GM19043 (cell line): ENCODE results near the gene ZRSR2.
"Not testable (repeated sequence)": the region's sequence is repeated elsewhere in the genome, so short reads cannot be mapped to it uniquely, and the experiment has no call there.

Experiments used
- ATAC-seq: cut with Tn5 transposase; IDR thresholded peaks from one replicate; pipeline ENCODE4 v1.9.1; 2021; ENCODE audit warnings: low read depth; ENCODE audit not compliant: unreplicated experiment

The ZRSR2 gene, protein sequence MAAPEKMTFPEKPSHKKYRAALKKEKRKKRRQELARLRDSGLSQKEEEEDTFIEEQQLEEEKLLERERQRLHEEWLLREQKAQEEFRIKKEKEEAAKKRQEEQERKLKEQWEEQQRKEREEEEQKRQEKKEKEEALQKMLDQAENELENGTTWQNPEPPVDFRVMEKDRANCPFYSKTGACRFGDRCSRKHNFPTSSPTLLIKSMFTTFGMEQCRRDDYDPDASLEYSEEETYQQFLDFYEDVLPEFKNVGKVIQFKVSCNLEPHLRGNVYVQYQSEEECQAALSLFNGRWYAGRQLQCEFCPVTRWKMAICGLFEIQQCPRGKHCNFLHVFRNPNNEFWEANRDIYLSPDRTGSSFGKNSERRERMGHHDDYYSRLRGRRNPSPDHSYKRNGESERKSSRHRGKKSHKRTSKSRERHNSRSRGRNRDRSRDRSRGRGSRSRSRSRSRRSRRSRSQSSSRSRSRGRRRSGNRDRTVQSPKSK

DNA sequence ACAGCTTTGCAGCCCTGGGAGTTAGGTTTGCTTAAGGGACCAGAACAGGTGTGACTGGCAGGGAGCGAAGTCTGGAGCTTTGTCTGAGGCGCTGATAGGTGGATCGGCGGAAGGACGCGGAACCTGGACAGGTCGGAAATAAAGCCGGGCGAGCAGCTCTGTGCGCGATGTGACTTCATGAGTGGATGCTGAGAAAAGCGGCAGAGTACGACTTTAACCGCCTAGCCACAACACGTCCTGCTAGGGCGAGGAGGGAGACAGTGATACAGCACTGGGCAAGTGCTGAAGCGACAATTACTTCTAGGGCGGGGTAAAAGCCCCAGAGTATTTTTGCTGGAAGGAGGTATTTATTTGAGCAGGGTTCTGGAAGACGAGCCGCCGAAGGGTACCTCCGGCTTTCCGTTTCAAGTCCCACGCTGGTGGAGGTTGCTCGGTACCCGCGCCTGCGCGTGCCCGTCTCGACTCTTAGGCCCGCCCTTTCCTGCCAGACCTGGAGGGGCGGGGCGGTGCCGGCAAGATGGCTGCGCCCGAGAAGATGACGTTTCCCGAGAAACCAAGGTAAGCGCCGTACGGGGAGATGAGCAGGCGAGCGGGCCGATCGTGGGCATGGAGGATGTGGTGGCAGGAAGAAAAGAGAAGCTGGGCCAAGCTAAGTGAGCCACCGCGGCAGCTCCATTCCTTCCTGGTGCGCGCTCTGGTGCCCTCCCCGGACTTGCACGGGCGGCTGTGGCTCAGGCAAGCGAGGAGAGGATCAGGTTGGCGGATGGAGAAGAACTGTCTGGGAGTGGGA is at the start of gene ZRSR2:
Gene ZRSR2, plus strand, starts transcription at position 506 of the 790 bp plus-strand sequence. Its CDS starts 12 bp downstream, at position 518.
- ATAC-seq = peak; percentile 92

DNA sequence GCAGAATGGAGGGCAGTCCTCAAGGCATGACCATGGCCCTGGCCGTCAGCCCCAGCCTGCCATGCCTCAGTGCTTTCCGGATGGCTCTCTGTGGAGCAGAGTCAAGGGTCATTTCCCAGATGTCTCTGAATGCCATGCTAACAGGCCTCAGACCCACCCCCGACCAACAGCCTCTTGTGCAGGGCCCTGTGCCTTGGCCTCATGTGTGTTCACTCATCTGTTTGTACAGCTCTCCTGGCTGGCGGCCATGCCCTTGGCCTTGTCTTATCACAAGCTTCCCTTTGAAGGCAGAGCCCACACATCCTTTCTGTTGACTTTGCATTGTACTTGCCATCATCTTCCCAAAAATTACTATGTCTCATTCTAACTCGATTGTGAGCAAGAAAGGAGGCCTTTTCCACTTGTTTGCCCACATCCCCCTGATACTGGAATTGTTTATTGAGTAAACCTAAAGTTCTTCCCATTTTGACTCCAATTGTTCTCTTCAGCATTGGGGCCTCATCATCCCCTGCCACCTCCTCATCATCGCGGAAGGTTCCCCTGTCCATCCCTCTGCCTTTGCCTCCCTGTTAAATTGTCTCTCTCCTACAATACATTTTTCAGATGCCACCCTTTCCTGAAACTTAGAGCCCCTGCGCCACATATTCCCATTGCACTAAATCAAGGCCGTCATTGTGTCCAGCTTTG is 46.0 kb upstream of the ZRSR2 start:
- ATAC-seq = no peak

DNA sequence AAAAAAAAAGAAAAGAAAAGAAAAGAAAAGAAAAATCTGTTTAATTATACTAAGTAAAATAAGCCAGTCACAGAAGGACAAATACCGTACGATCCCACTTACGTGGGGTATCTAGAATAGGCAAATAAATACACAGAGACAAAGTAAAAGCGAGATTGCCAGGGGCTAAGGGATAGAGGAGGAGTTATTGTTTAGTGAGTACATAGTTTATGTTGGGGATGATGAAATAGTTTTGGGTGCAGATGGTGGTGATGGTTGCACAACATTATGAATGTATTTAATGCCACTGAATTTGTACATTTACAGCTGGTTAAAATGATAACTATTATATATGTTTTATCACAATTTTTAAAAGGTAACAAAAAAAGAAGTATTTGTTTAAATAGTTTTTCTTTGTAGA is 45.1 kb upstream of the ZRSR2 start:
- no peak for ATAC-seq

GRCh38 chrX:15746651-15747050 is 43.6 kb upstream of the ZRSR2 start:
- not testable (repeated sequence) for ATAC-seq

DNA sequence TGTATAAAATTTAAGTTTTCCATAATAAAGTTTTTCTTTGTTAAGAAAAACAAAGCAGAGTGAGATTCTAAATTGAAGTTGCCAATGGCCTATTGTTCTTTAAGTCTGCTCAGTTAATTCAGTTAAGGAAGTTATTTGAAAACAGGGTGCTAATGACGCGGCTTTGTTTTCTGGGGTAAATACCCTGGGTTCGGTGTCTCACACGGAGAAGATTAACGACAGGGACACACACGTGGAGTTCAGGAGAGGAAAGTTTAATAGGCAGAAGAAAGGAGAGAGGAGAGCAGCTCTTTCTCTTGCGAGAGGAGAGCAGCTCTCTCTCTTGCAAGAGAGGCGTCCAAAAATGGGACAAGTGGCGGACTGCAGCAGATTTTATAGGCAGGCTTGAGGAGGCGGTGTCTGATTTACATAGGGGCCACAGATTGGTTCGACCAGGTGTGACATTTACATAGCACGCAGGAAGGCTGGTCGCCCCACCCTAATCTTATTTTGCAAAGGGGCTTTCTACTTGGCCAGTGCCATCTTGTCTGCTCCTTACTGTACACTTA is 42.6 kb upstream of the ZRSR2 start:
- no peak for ATAC-seq

- no peak for ATAC-seq
Measured at GRCh38 chrX:15748841-15749240, 41.4 kb upstream of the ZRSR2 start.

- ATAC-seq = no peak
Measured at GRCh38 chrX:15749642-15750610, 40.4 kb upstream of the ZRSR2 start.

DNA sequence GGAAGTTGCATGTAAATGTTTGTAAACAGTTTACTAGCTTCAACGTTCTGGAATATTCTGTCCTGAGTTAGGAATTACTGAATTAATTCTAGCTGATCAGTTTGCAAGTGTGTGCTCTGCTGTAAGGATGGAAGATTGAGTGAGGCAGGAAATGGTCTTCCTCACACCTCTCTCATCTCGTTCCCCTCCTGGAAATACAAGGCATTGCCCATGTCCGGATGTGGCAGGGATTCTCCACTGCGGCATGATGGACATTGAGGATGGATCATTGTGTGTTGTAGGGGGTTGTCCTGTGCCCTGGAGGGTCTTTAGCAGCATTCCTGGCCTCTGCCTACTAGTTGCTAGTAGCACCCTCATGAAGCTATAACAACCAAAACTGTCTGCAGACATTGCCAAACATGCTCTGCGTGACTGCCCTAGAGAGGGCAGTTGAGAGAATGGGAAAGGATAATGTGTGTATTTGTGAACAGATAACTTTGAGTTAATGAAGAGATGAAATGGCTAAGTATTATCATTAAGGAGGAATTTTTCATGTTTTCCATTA is 39.6 kb upstream of the ZRSR2 start:
- ATAC-seq = no peak

DNA sequence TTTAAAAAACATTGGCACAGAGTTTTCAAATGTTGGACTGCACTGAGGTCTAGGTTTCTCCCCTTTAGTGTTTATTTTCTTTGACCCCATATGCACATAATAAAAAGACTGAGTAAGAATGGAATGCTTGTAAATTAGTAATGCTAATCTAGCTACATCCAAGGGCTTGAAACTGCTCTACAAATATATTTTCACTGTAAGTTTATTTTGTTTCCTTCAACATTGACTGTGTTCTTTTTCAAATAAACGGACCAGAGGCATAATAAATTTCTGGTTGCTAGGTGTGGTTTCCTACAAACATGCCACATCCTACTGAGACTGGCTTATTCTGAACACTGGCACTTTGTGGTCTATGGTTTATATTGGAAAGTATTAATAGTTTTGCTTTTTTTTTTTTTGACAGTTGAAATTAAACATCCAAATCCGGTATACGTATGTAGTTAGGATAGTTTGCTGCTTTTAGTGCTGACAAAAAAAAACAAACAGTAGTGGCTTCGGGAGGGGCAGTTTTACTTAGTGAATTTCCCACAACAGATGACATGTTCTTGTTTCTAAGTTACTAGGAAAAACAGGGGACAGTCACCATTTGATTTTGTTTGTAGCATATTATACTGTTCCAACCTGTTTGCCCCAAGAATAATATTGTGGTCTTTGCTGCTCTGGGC is 39.0 kb upstream of the ZRSR2 start:
- ATAC-seq = no peak

DNA sequence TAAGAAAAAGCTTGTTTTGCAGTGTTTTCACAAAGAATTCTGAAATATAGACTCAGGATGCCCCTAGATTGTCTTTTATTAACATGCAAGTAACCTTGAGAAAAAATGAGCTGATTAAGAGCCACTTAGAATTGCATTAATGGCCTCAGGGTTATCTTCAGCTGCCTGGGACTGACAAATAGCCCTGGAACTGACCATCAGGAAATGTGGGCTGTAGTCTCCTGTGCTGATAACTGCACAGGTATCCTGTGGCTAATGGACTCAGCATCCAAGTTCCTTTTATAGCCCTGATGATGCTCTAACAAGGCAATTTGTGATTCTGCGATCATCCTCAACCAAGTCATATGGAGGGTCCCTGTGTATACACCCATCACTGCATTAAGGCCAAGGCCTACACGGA is 35.2 kb upstream of the ZRSR2 start:
- no peak for ATAC-seq

DNA sequence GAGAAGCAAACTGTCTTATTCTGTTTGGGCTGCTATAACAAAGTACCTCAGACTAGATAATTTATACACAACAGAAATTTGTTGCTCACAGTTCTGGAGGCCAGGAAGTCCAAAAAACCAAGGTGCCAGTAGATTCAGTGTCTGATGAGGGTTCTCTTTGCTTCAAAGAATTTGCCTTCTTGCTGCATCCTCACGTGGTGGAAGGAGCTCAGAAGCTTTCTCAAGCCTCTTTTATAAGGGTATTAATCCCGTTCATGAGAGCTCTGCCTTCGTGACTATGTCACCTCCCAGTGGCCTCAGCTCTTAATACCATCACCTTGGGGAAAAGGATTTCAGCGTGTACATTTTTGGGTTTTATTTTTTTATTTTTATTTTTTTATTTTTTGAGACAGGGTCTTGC is 32.1 kb upstream of the ZRSR2 start:
- no peak for ATAC-seq

DNA sequence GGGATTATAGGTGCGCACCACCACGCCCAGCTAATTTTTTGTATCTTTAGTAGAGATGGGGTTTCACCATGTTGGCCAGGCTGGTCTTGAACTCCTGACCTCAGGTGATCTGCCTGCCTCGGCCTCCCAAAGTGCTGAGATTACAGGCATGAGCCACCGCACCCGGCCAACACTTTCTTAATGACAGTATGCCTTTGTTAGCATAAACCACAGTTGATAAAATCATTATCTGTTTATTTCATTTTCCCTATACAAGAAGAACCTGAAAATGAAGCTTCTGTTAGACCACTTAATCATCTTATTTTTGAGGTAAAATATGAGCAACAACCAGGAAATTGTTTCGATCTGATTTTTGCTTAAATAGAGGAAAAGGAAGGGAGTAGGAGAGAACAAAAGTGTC is 30.4 kb upstream of the ZRSR2 start:
- not testable (repeated sequence) for ATAC-seq

DNA sequence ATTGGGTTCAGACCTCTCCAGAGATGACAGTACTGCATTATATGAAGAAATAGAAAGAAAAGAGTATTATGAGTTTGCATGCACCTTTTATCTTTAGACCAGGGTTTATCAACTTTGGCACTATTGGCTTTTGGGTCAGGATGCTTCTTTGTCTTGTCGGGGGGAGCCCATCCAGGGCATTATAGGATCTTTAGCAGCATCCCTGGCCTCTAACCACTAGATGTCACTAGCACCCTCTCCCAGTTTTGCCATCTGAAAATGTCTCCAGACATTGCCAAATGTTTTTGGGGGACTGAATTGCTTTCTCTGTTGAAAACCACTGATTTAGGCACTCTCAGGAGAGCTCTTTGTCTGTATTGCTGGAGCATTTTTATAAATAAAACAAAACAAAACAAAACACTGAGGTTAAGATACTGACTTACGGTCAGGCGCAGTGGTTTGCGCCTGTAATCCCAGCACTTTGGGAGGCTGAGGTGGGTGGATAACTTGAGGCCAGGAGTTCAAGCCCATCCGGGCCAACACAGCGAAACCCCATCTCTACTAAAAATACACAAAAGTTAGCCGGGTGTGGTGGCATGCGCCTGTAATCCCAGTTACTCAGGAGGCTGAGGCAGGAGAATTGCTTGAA is 28.6 kb upstream of the ZRSR2 start:
- no peak for ATAC-seq

DNA sequence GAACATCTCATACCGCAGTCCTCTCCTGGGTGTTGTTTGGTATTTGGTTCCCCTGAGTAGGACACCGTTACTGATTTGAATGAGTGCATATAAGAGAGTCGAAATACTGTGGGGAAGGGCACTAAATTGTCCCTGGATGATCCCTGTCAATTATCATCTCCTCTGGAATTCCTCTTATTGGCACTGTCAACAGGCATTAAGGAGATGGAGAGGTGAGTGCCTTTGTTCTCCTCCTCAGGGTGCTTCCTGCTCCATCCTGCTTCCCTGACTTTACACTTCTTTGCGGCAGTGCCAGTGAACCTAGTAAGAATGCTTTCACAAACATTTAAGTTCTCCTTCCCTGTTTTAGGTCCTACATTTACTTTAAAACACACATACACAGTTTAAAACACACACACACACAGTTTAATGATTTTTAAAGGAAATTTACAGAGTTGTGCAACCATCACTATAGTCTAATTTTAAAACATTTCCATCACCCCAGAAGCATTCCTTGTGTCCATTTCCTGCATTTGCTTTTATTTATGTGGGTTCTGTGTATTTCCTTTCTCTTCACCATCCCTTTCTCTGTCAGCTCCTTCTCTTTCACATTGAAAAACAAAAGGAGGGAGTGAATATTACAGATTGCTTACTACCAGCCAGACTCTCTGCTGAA is 20.9 kb upstream of the ZRSR2 start:
- ATAC-seq = no peak

DNA sequence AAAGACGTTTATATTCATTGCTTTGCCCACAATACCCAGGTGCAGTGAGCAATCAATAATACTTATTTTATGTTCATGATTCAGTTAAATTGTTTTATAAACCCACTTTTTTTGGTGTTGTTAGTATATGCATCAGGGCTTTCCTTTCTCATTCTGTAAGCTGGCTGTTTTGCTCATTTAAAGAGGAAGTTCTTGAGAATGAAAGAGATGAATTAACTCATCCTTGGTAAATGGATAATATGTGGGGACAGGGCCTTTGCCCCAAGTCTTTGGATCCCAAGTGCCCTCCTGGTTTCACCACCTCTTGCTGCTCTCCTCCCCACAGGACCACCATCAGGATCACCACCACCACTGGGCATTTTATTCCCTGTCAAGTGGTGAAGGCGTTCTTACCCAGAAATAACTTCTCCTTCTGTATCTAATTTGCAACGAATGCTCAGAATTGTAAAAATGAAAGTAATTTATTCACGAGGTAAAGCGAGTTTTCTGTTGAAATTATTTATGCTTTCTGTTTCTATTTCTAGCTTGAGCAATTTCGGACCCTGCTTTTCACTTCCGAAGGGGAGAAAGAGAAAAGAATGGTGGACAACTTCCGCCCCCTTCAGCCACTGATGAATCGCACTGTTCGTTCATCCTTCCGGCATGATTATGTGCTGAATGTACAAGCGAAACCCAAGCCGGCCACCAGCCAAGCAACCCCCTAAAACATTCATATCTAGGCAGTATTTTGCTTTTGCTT is 8.2 kb upstream of the ZRSR2 start:
- peak; percentile 85 for ATAC-seq

DNA sequence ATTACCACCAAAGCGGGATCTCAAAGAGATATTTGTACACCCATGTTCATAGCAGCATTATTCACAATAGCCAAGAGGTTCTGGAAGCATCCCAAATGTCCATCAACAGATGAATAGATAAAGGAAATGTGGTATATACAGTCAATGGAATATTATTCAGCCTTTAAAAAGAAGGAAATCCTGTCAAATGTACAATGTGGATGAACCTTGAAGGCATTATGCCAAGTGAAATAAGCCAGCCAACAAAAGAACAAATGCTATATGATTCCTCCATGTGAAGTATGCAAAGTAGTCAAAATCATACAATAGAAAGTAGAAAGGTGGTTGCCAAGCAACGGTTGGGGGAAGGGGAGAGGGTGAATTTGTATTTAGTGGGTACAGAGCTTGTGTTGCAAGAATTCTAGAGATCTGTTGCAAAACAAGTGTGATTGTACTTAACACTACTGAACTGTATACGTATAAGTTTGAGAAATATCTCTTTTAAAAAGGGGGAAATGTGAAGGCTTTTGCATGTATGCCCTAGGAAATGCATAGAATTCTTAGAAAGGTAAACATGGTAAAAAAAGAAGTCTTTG is 5.0 kb upstream of the ZRSR2 start:
- ATAC-seq = no peak

GRCh38 chrX:15786915-15787314 is 3.4 kb upstream of the ZRSR2 start:
- ATAC-seq = no peak
